GM20431 (cell line): ENCODE data around the gene ELMO1.

ENCODE experiments used
- in situ Hi-C: fragments of 300-500 bp; cut with MseI, MboI; formaldehyde crosslinking; loops from one replicate; pipeline ENCODE4 v1.15.0; 2020; ENCODE audit warnings: low sequenced_read_pairs; ENCODE audit not compliant: unreplicated experiment

Gene ELMO1

GRCh38 chr7:36929791-36930190, 518.9 kb downstream of the ELMO1 start:
- in situ Hi-C loops, result no loop called here

GRCh38 chr7:36928718-36929117, 519.9 kb downstream of the ELMO1 start:
- in situ Hi-C loops, result no loop called here

GRCh38 chr7:36928311-36928710, 520.4 kb downstream of the ELMO1 start:
- in situ Hi-C loops, result no loop called here

- in situ Hi-C loops, result no loop called here
These were observed 523.0 kb downstream of the ELMO1 start for GRCh38 chr7:36925691-36926090.

GRCh38 chr7:36925207-36925606, 523.5 kb downstream of the ELMO1 start:
- in situ Hi-C loops, result no loop called here

- in situ Hi-C loops, result no loop called here
These were observed 524.7 kb downstream of the ELMO1 start for GRCh38 chr7:36923943-36924436.

GRCh38 chr7:36923185-36923584, 525.5 kb downstream of the ELMO1 start:
- in situ Hi-C loops, result no loop called here

GRCh38 chr7:36920433-36920832, 528.2 kb downstream of the ELMO1 start:
- in situ Hi-C loops, result no loop called here

GRCh38 chr7:36919738-36920137, 528.9 kb downstream of the ELMO1 start:
- in situ Hi-C loops, result no loop called here

- in situ Hi-C loops, result no loop called here
These were observed 530.1 kb downstream of the ELMO1 start for GRCh38 chr7:36918591-36918990.

- in situ Hi-C loops, result no loop called here
These were observed 532.0 kb downstream of the ELMO1 start for GRCh38 chr7:36916619-36917018.

GRCh38 chr7:36916116-36916515, 532.5 kb downstream of the ELMO1 start:
- in situ Hi-C loops, result no loop called here

- in situ Hi-C loops, result no loop called here
These were observed 536.9 kb downstream of the ELMO1 start for GRCh38 chr7:36911788-36912187.

- in situ Hi-C loops, result no loop called here
These were observed 537.8 kb downstream of the ELMO1 start for GRCh38 chr7:36910859-36911258.

- in situ Hi-C loops, result no loop called here
These were observed 538.3 kb downstream of the ELMO1 start for GRCh38 chr7:36910401-36910800.

- in situ Hi-C loops, result no loop called here
These were observed 541.6 kb downstream of the ELMO1 start for GRCh38 chr7:36906956-36907635.

- in situ Hi-C loops, result no loop called here
These were observed 542.2 kb downstream of the ELMO1 start for GRCh38 chr7:36906448-36906847.

- in situ Hi-C loops, result no loop called here
These were observed 542.8 kb downstream of the ELMO1 start for GRCh38 chr7:36905841-36906240.

GRCh38 chr7:36904802-36905201, 543.9 kb downstream of the ELMO1 start:
- in situ Hi-C loops, result no loop called here

GRCh38 chr7:36904101-36904500, 544.6 kb downstream of the ELMO1 start:
- in situ Hi-C loops, result no loop called here

GRCh38 chr7:36900988-36901710, 547.5 kb downstream of the ELMO1 start:
- in situ Hi-C loops, result no loop called here

GRCh38 chr7:36898186-36898585, 550.5 kb downstream of the ELMO1 start:
- in situ Hi-C loops, result no loop called here
